ENCODE measurements around the gene BTBD18. TPM values are rescaled to one million over a fixed set of nuclear protein-coding genes. Genes with fewer than 3 reads are reported as not detected.

Gene BTBD18
- total RNA-seq, 1 donor from 2014 or later: not detected

DNA sequence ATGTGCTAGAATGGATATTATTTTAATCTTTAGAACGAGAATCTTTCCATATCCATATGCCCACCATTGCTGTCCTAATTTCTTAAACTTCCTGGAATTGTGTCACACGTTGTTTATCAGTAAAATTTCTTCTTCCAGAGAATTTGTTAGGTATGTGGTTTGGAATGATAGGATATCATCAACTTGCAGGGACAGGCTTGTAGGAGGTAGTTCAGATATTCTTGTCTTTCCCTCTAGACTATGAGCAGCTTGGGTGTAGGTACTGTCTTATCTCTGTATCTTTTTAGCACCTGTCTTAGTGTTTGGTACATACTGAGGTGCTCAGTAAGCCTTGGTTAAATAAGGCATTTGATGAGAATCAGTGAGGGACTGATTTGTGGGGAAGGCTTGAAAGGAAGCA is 13.4 kb upstream of the BTBD18 start:
- Mint-ChIP-seq H3K9me3 (ENCODE audit: low read depth) (no peaks in the 10 kb centered on the region), H3K27ac (ENCODE audit: unreplicated experiment) (peak overlapping the region; percentile 81), H3K27me3 (ENCODE audit: low read depth) (no peaks in the 10 kb centered on the region), H3K4me3 (ENCODE audit: unreplicated experiment) (peak overlapping the region; percentile 100), H3K36me3 (ENCODE audit: low read depth) (no peaks in the 10 kb centered on the region), H3K4me1 (ENCODE audit: low read depth) (peaks cover 55% of the 10 kb centered on the region)
- DNase-seq (ENCODE audit: low spot score): no peak
- TF ChIP-seq, protein P1, sequence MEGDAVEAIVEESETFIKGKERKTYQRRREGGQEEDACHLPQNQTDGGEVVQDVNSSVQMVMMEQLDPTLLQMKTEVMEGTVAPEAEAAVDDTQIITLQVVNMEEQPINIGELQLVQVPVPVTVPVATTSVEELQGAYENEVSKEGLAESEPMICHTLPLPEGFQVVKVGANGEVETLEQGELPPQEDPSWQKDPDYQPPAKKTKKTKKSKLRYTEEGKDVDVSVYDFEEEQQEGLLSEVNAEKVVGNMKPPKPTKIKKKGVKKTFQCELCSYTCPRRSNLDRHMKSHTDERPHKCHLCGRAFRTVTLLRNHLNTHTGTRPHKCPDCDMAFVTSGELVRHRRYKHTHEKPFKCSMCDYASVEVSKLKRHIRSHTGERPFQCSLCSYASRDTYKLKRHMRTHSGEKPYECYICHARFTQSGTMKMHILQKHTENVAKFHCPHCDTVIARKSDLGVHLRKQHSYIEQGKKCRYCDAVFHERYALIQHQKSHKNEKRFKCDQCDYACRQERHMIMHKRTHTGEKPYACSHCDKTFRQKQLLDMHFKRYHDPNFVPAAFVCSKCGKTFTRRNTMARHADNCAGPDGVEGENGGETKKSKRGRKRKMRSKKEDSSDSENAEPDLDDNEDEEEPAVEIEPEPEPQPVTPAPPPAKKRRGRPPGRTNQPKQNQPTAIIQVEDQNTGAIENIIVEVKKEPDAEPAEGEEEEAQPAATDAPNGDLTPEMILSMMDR (IDR thresholded peaks at IDR 0.05): no peak

GRCh38 chr11:57764566-57764965 is 12.9 kb upstream of the BTBD18 start:
- Mint-ChIP-seq H3K4me3 (ENCODE audit: unreplicated experiment) (peak overlapping the region; percentile 100), H3K27ac (ENCODE audit: unreplicated experiment) (peak overlapping the region; percentile 81), H3K9me3 (ENCODE audit: low read depth) (no peaks in the 10 kb centered on the region), H3K36me3 (ENCODE audit: low read depth) (no peaks in the 10 kb centered on the region), H3K4me1 (ENCODE audit: low read depth) (peaks cover 52% of the 10 kb centered on the region), H3K27me3 (ENCODE audit: low read depth) (no peaks in the 10 kb centered on the region)
- TF ChIP-seq, protein P1 (IDR thresholded peaks at IDR 0.05): no peak
- DNase-seq (ENCODE audit: low spot score): no peak

DNA sequence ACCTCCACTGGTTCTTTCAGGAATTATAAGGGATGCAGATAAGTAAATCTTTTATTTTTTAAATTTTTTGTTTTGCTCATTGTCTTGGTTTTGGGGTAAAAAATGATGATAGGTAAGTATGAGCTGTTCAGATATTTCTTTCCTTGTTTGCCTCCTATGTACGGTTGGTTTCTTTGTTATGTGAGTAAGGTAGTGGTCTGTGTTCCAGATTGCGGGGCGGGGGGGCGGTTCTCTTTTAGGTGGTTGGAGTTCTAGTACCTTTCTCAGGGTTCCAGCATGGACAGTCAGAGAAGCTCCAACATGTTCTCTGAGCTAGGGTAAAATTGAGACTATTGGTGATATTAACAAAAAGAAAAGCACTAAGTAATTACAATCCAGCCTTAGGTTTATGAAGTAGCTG is 12.4 kb upstream of the BTBD18 start:
- no peak for DNase-seq (ENCODE audit: low spot score)
- TF ChIP-seq, protein P1 (IDR thresholded peaks at IDR 0.05): no peak
- Mint-ChIP-seq H3K9me3 (ENCODE audit: low read depth) (no peaks in the 10 kb centered on the region), H3K4me1 (ENCODE audit: low read depth) (peaks cover 48% of the 10 kb centered on the region), H3K4me3 (ENCODE audit: unreplicated experiment) (peak overlapping the region; percentile 100), H3K36me3 (ENCODE audit: low read depth) (no peaks in the 10 kb centered on the region), H3K27me3 (ENCODE audit: low read depth) (no peaks in the 10 kb centered on the region), H3K27ac (ENCODE audit: unreplicated experiment) (peak overlapping the region; percentile 81)

DNA sequence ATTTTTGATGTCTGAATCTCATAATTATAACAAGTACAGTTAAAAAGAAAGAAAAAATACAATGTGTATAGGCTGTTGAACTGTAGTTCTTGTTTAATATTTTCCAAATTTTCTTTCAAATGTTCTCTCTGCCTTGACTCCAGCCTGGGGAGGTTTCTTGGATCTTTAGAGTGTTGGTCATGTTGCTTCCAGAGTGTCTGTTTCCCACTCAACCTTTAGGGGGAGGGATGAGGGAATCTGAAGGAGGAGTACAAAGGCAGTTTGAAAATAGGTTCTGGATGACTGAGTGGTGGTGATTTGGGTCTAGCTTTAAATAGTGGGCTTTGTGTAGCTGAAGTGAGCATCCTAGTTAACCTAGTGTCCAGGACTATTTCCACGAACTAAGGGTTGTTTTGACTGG is 11.9 kb upstream of the BTBD18 start:
- peak overlapping the region; percentile 100 for H3K4me3 Mint-ChIP-seq (ENCODE audit: unreplicated experiment)
- H3K27ac Mint-ChIP-seq (ENCODE audit: unreplicated experiment): peak overlapping the region; percentile 81
- H3K27me3 Mint-ChIP-seq (ENCODE audit: low read depth): no peaks in the 10 kb centered on the region
- TF ChIP-seq, protein P1 (IDR thresholded peaks at IDR 0.05): peak; percentile 72
- H3K36me3 Mint-ChIP-seq (ENCODE audit: low read depth): no peaks in the 10 kb centered on the region
- DNase-seq (ENCODE audit: low spot score): no peak
- peaks cover 47% of the 10 kb centered on the region for H3K4me1 Mint-ChIP-seq (ENCODE audit: low read depth)
- no peaks in the 10 kb centered on the region for H3K9me3 Mint-ChIP-seq (ENCODE audit: low read depth)

DNA sequence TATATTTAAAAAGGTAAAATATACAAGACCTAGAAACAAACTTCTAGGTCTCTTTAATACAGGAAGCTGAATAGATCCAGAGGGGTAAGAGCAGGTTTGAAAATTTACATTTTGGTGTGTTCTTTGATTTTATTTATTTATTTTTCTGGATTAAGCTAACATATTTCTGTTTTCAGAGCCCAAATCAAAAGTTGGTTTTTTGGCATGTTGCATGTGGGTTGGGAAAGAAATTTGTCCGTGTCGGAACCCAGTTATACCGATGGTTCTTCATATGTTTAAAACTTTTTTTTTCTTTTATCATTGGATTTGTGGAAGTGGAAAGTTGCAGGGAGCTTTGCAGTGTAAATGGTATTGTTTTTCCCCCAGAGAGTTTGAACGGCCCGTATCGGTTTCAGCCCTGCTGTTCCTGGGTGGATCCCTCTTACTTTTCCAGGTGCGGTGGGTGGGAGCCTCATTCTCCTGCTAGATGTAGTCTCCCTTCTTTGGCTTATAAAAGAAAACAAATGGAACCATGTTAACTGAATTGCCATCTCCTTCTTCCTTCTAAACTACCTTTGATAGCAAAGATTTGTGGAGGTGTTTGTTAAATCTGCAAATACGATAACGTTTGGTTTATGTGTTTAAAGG is 10.7 kb upstream of the BTBD18 start:
- peaks cover 39% of the 10 kb centered on the region for H3K4me1 Mint-ChIP-seq (ENCODE audit: low read depth)

More for the DNA sequence above, 10.7 kb upstream of the BTBD18 start:
- Mint-ChIP-seq H3K9me3 (ENCODE audit: low read depth) (no peaks in the 10 kb centered on the region), H3K36me3 (ENCODE audit: low read depth) (no peaks in the 10 kb centered on the region), H3K27ac (ENCODE audit: unreplicated experiment) (peak overlapping the region; percentile 100), H3K27me3 (ENCODE audit: low read depth) (no peaks in the 10 kb centered on the region), H3K4me3 (ENCODE audit: unreplicated experiment) (peak overlapping the region; percentile 100)
- no peak for DNase-seq (ENCODE audit: low spot score)
- TF ChIP-seq, protein P1 (IDR thresholded peaks at IDR 0.05): no peak
